ENCODE results near the gene RRP8. TPM values are rescaled to one million over a fixed set of nuclear protein-coding genes. Genes with fewer than 3 reads are reported as not detected.

The RRP8 gene
- total RNA-seq, 1 experiment from 2014 or later, result 14.8 TPM

- no peak for DNase-seq (ENCODE audit: extremely low read depth, low read depth)
These were observed 54.8 kb downstream of the RRP8 start for GRCh38 chr11:6548641-6549040.

DNA sequence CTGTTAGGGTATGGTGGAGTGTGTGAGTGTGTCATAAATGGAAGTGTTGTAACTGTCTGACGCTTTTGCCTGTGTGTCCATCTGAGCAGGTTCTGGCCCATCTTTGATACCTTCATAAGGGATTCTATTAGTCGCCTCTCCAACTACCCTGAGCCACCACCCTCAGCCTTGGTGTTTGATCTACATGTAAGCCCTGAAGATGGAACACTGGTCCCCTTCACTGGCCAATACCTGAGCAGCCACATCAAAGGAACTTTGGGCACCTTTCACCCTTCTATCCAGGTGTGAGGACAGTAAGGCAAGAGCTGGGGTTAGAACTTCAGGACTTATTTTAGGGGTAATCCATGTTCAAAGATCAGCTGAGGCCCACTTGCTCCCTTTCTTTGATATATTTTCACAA, 55.3 kb downstream of the RRP8 start:
- DNase-seq (ENCODE audit: extremely low read depth, low read depth), result no peak

DNA sequence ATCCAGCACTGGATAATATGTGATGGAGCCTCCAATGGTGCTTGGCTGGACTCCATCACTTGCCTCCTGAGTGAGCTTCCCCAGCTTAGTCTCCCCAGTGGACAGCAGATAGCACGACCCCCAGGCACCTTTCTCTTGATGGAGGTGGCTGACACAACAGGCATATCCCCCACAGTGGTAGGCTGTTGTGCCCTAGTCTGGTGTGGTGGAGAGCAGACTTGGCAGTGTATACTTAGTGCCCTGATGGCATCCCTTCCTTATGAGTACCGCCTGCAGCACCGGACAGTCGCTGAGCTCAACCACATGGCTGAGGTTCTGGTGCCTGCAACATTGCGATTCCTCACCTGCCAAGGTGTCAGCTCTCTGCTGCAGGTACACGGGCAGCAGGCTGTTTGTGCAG, 56.2 kb downstream of the RRP8 start:
- DNase-seq (ENCODE audit: extremely low read depth, low read depth), result no peak

DNA sequence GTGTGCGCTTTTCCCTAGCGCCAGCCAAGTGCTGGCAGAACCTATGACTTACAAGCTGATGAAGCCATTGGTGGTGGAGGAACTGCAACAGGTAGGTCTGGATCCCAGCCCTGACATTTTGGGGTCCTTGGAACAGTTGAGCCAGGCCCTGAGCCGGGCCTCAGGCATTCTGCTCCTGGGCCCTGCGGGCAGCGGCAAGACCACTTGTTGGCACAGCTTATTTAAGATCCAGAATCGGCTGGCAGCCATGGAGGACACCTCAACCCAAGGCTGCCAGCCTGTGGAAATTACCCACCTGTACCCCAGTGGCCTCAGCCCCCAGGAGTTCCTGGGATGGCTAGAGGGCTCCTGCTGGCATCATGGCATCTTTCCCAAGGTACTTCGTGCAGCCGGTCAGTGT, 56.7 kb downstream of the RRP8 start:
- no peak for DNase-seq (ENCODE audit: extremely low read depth, low read depth)

- no peak for DNase-seq (ENCODE audit: extremely low read depth, low read depth)
These were observed 57.4 kb downstream of the RRP8 start for GRCh38 chr11:6545917-6546605.

Other genes starting within 250 kb of the RRP8 start
- 6.4 and 7.4 TPM in 2 replicates for gene SMPD1, start 213.1 kb downstream of the RRP8 start, total RNA-seq (2014; rRNA removed; shearing (Covaris generic))
- gene APBB1, start 184.5 kb downstream of the RRP8 start, total RNA-seq (2014; rRNA removed; shearing (Covaris generic)), result 6.9 and 8.5 TPM in 2 replicates
- gene HPX, start 162.6 kb downstream of the RRP8 start, total RNA-seq (2014; rRNA removed; shearing (Covaris generic)), result not detected in 2 replicates
- 3.3 and 5.0 TPM in 2 replicates for gene TRIM3, start 129.7 kb downstream of the RRP8 start, total RNA-seq (2014; rRNA removed; shearing (Covaris generic))
- 47.8 and 49.2 TPM in 2 replicates for gene ARFIP2, start 122.3 kb downstream of the RRP8 start, total RNA-seq (2014; rRNA removed; shearing (Covaris generic))
- gene TIMM10B, start 122.1 kb downstream of the RRP8 start, total RNA-seq (2014; rRNA removed; shearing (Covaris generic)), result 21.0 and 21.9 TPM in 2 replicates
- gene DNHD1, start 106.3 kb downstream of the RRP8 start, total RNA-seq (2014; rRNA removed; shearing (Covaris generic)), result 5.6 and 5.7 TPM in 2 replicates
- gene ILK, start 158 bp upstream of the RRP8 start, total RNA-seq (2014; rRNA removed; shearing (Covaris generic)), result 53.4 and 53.5 TPM in 2 replicates
- gene TAF10, start 8.6 kb upstream of the RRP8 start, total RNA-seq (2014; rRNA removed; shearing (Covaris generic)), result 65.6 and 74.5 TPM in 2 replicates
- gene TPP1, start 15.8 kb upstream of the RRP8 start, total RNA-seq (2014; rRNA removed; shearing (Covaris generic)), result 2.9 and 5.2 TPM in 2 replicates
- 0.07 and 0.14 TPM in 2 replicates for gene DCHS1, start 52.2 kb upstream of the RRP8 start, total RNA-seq (2014; rRNA removed; shearing (Covaris generic))
- gene MRPL17, start 79.7 kb upstream of the RRP8 start, total RNA-seq (2014; rRNA removed; shearing (Covaris generic)), result 34.3 and 35.8 TPM in 2 replicates
- gene OR2AG2, start 168.4 kb upstream of the RRP8 start, total RNA-seq (2014; rRNA removed; shearing (Covaris generic)), result 0.17 TPM in 1 of 2 replicates, not detected in the other
- not detected in 2 replicates for gene OR2AG1, start 179.4 kb upstream of the RRP8 start, total RNA-seq (2014; rRNA removed; shearing (Covaris generic))
- gene OR6A2, start 196.1 kb upstream of the RRP8 start, total RNA-seq (2014; rRNA removed; shearing (Covaris generic)), result 0.23 TPM in 1 of 2 replicates, not detected in the other
- gene OR10A5, start 242.1 kb upstream of the RRP8 start, total RNA-seq (2014; rRNA removed; shearing (Covaris generic)), result not detected in 2 replicates